CD4-positive, alpha-beta T cell treated with Interleukin-4 for 1 hour (primary cell): ENCODE data around the gene FBXO41.
A peak's percentile ranks its signal among the peaks of the same experiment; 100 is the strongest.

Experiments
- DNase-seq, 2 donors: peaks; one replicate each; pipeline ENCODE4 v3.0.0-alpha.2; 2020 to 2022

FBXO41 gene

GRCh38 chr2:73260338-73260984 lies 23.8 kb downstream of the FBXO41 start:
- DNase-seq: no peak

DNA sequence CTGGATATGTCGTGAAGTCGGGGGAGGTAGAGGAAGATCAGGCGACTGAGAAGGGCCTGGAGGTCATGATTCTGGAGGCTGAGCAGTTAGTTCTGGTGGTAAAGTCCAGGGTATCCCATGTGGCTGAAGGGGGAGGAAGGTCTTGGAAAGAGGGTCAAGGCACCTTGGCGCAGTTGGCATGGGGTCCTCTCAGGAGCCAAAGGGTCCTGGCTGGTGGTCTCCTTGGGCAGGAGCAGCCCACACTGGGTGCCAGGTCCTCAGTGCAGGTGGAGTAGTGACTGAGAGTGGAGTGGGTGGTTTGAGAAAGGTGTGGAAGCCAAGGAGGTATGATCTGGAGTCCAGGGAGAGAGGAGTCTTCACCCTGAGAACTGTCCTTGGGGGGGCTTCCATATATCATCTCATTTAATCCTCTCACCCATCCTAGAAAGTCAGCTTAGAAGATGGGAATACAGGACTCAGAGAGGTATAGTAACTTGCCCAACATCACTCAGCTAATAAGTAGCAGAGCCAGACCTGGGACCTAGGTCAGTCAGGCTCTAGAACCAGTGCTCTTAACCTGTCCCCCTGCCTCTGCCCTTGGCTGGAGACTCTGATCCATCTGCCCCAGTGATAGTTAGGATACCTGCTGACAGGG lies 24.5 kb downstream of the FBXO41 start:
- DNase-seq: no peak

- no peak for DNase-seq
Observed at GRCh38 chr2:73259276-73259675, 25.0 kb downstream of the FBXO41 start.

- no peak for DNase-seq
Observed at GRCh38 chr2:73258913-73259215, 25.4 kb downstream of the FBXO41 start.

GRCh38 chr2:73258186-73258912 lies 25.9 kb downstream of the FBXO41 start:
- DNase-seq: no peak

DNA sequence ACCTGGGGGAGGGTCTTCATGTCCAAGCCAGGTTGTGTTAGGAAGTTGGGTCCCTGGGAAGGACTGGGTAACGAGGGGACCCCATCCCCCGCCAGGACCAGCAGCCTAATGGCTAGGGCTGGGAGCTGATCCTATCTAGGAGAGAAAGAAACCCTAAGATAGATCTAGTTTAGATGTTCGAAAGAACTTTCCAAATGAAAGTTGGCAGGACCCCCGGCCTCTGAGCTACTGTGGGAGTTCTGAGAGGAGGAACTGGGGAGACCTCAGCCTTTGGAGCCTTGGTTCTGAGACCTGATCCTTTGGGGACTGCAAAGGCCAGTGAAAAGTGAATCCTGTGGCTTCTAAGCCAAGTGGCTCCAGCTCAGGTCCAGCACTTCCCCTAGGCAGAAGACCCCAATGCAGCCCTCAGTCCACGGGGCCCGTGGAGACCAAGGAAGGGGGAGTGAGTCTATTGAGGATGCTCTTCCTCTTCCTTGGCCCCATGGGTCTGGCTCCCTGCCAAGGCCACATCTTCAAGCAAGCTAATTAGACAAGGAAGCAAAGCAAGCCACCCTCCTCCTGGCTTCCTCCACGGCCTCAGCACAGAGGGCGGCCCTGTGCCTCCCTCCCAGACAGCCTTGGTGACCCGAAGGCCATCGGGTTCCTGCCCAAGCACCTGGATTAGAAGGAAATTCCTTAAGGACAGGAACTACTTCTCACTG lies 26.7 kb downstream of the FBXO41 start:
- peak; percentile 13 to 20 for DNase-seq

- no peak for DNase-seq
Observed at GRCh38 chr2:73257021-73257420, 27.3 kb downstream of the FBXO41 start.

GRCh38 chr2:73256618-73256922 lies 27.7 kb downstream of the FBXO41 start:
- no peak for DNase-seq

- DNase-seq: no peak
Observed at GRCh38 chr2:73255907-73256617, 28.2 kb downstream of the FBXO41 start.

DNA sequence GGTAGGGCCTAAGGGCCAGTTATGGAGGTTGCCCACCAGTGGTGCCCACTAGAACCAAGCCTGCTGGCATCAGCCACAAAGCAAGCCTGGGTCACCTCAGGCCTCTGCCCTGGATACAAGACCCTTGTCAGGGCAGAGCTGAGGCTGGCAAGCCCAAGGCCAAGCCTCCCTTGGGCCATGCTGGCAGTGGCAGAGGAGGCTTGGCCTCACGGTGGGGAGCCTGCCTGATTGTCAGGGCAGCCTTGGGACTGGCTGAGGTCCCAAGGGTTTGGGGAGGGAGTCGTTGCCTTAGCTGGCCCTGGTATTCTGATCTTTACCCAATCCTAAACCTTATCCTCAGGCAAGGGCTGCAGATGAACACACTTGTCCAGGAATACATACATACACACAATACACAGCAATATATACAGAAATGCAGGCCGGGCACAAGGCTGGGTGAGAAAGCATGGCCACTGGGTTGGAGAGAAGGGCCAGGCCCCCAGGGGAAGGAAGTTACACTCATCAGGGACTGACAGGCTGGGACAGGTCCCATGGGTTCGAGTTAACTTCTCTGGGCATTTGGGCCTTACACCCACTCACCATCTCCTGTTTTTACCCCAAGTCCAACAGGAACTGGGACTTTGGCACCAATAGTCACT lies 29.2 kb downstream of the FBXO41 start:
- no peak for DNase-seq

DNA sequence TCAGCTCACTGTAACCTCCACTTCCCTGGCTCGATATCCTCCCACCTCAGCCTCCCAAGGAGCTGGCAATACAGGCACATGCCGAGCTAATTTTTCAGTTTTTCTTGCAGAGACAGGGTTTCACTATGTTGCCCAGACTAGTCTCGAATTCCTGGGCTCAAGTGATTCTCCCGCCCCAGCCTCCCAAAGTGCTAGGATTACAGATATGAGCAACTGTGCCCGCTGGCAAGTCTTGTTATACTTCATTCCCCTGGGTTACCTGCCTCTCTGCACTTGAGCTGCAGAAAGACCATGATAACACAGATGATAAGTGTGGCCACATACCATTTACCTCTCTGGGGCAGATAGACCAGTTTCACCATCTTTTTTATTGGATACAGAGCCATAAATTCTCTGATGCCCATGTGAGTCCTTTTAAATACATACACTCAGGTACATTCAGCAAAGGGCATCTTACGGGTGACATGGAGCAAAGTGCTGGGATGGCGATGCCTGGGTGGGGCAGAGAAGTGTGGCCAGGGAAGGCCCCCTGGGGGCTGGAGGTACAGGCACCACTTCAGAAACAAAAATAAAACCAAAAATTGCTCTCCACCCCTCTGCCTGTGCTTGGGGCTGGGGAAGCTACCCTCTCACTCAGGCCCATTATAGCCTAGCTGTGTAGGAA lies 29.8 kb downstream of the FBXO41 start:
- no peak for DNase-seq

DNA sequence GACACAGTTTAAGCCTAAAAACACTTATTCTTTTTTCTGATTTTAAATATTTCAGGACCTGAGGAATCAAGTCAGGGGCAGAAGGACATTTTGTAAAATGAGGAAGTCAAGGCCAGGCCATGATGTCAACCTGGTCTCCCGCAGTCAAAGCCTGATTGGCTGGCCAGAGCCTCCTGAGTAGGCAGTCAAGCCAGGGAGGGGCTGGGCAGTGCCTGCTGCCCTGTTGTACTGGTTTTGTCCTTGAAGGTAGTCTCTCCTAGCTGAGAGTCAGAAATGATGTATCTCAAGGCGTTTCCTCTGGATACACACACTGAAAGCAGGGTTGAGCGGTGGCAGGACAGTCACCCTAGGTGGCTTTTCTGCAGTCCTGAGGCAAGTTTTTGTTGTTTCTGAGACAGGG lies 30.4 kb downstream of the FBXO41 start:
- peak in 1 of 2 donors; percentile 35 for DNase-seq

GRCh38 chr2:73253400-73253799 lies 30.9 kb downstream of the FBXO41 start:
- no peak for DNase-seq

GRCh38 chr2:73252238-73253027 lies 31.8 kb downstream of the FBXO41 start:
- DNase-seq: no peak

DNA sequence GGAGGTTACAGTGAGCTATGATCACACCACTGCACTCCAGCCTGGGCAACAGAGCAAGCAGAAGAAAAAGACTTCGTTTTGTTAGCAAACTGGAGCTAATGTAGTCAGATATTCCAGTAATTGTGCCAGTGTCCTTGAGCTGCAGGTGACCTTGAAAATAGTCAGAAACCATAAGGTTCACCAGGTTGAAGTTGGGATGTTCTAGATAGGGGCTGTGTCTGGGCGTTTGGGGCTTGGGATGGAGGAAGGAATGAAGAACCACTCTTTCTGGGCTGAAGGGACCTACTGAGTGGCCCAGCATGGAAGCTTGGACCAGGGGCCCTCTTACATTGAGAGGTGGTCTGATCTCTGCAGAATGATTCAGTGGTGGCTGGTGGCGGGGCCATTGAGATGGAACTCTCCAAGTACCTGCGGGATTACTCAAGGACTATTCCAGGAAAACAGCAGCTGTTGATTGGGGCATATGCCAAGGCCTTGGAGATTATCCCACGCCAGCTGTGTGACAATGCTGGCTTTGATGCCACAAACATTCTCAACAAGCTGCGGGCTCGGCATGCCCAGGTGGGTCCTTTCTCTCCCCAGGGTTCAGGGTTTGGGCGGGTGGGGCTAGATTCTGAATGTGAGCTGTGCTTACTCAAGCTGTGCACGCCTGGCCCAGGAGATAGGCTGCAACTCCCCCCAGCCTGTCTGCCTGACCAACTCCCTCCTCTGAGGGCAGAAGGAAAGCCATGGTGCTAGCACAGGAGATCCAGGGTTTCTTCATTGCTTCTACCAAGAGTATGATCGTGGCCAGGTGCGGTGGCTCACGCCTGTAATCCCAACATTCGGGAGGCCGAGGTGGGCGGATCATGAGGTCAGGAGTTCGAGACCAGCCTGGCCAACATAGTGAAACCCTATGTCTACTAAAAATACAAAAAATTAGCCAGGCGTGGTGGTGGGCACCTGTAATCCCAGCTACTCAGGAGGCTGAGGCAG lies 33.1 kb downstream of the FBXO41 start:
- no peak for DNase-seq

DNA sequence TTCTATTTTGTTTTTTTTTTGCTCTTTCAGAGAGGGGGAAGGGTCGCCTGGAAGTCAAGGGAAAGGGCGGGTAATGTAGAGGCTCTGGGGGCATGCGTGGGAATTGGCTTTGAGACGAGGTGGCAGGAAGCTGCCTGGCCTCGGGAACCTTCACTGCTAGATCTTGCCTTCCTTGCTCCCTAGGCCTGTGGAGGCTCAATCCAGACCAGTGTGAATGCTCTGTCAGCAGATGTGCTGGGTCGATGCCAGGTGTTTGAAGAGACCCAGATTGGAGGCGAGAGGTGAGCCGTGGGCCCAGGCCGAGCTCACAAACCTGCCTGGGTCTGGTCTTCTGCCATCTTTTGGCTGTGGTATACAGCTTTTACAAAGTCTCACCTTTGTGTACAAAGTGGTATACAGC lies 34.6 kb downstream of the FBXO41 start:
- no peak for DNase-seq

- DNase-seq: no peak
Observed at GRCh38 chr2:73246850-73247249, 37.4 kb downstream of the FBXO41 start.

DNA sequence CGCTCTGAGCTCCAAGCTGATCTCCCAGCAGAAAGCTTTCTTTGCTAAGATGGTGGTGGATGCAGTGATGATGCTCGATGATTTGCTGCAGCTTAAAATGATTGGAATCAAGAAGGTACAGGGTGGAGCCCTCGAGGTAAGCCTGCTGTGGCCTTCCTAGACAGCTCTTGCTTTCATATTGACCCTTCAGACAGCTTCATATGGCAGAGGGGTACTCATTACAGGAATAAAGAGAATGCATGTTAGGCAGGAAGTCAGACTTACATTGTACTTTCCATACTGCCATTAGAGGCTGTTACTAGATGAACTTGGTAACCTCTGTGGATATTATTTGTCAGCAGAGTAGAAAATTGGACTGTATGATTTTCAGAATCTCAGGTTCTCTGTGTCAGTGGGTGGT lies 39.7 kb downstream of the FBXO41 start:
- no peak for DNase-seq

DNA sequence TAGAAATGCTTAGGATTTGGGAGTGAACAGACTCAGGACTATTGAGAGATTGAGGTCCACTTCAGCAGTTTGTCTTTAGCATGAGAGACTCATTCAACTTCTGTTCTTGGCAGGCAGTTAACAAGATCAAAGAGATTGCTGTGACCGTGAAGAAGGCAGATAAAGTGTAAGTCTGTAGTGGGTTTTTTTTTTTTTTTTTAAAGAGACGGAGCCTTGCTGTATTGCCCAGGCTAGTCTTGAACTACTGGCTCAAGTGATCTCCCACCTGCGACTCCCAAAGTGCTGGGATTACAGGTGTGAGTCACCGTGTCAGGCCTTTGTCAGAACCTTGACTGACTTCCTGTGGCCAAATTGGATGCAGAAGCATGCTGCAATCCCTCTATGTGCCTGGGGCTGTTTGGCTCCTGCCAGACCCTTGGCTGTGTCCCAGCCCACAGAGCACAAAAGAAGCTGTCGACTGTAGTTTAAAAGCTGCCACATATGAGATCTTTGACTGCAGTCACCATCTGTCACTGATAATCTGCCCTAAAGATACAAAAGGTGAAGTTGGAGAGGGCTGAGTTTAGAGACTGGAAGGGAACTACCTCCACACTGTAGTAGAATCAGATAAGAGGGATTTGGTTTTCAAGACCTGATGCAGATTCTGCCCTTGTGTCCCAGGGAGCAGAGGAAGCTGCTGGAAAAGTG lies 40.3 kb downstream of the FBXO41 start:
- DNase-seq: no peak

GRCh38 chr2:73239776-73240175 lies 44.5 kb downstream of the FBXO41 start:
- DNase-seq: no peak
